Neural cell (in vitro differentiated cells): Measurements from ENCODE around the gene C2orf72. TPM values are rescaled to one million over a fixed set of nuclear protein-coding genes. Genes with fewer than 3 reads are reported as not detected.

Experiments used
- H2AFZ ChIP-seq: fragments of 200-600, 300-800 bp; sonication (generic), shearing (Covaris generic); 2 replicates; pipeline ENCODE4 v1.6.0; 2014; ENCODE audit warnings: low read depth, mild to moderate bottlenecking, antibody characterized with exemption, low read length, moderate library complexity
- H3F3A ChIP-seq: fragments of 200-600 bp; shearing (Covaris generic); 2 replicates; pipeline ENCODE4 v1.6.1; 2016; ENCODE audit warnings: mild to moderate bottlenecking, moderate library complexity, mixed read lengths, antibody characterized with exemption, low read length; ENCODE audit not compliant: insufficient read depth, poor library complexity, severe bottlenecking
- H3K27ac ChIP-seq: fragments of 200-600, 300-800 bp; sonication (generic), shearing (Covaris generic); 2 replicates; pipeline ENCODE4 v1.5.1; 2014; ENCODE audit warnings: mild to moderate bottlenecking, low read length, moderate library complexity
- H3K27me3 ChIP-seq: fragments of 300-800, 200-600 bp; sonication (generic), shearing (Covaris generic); 2 replicates; pipeline ENCODE4 v1.6.0; 2014; ENCODE audit warnings: mild to moderate bottlenecking, low read depth, low read length, moderate library complexity; ENCODE audit not compliant: insufficient read depth
- H3K36me3 ChIP-seq: fragments of 300-800, 200-600 bp; sonication (generic), shearing (Covaris generic); 2 replicates; pipeline ENCODE4 v1.5.1; 2014; ENCODE audit warnings: mild to moderate bottlenecking, antibody characterized with exemption, low read length, moderate library complexity; ENCODE audit not compliant: insufficient read depth
- H3K4me2 ChIP-seq: fragments of 300-800, 200-600 bp; sonication (generic), shearing (Covaris generic); 2 replicates; pipeline ENCODE4 v1.6.0; 2014; ENCODE audit warnings: mild to moderate bottlenecking, low read length
- H3K4me3 ChIP-seq: fragments of 300-800, 200-600 bp; sonication (generic), shearing (Covaris generic); 2 replicates; pipeline ENCODE4 v1.5.1; 2014; ENCODE audit warnings: mild to moderate bottlenecking, low read length, moderate library complexity
- H3K79me2 ChIP-seq: fragments of 200-600 bp; shearing (Covaris generic); replicated peaks from 2 replicates; pipeline ENCODE4 v1.6.0; 2014; ENCODE audit warnings: mild to moderate bottlenecking, low read length, moderate library complexity; ENCODE audit not compliant: insufficient read depth
- H3K9ac ChIP-seq: fragments of 300-800, 200-600 bp; sonication (generic), shearing (Covaris generic); 2 replicates; pipeline ENCODE4 v1.6.1; 2016; ENCODE audit warnings: mild to moderate bottlenecking, low read length, mixed read lengths
- H3K9me2 ChIP-seq: fragments of 200-600 bp; shearing (Covaris generic); 2 replicates; pipeline ENCODE4 v1.6.1; 2016; ENCODE audit warnings: mild to moderate bottlenecking, low read length, mixed read lengths; ENCODE audit not compliant: insufficient read depth
- H3K9me3 ChIP-seq: fragments of 200-600, 300-800 bp; sonication (generic), shearing (Covaris generic); 2 replicates; pipeline ENCODE4 v1.6.1; 2016; ENCODE audit warnings: mild to moderate bottlenecking, mixed run types, low read length, moderate library complexity, mixed read lengths
- H4K20me1 ChIP-seq: fragments of 200-600 bp; shearing (Covaris generic); 2 replicates; pipeline ENCODE4 v1.6.1; 2016; ENCODE audit warnings: mild to moderate bottlenecking, mixed run types; ENCODE audit not compliant: insufficient read depth
- CTCF ChIP-seq: fragments of 450-650 bp; IDR thresholded peaks from 2 replicates; pipeline ENCODE4 v1.5.1; 2014; ENCODE audit warnings: antibody characterized with exemption, mild to moderate bottlenecking, moderate library complexity; ENCODE audit not compliant: poor library complexity, severe bottlenecking
- EP300 ChIP-seq: fragments of 450-650 bp; conservative IDR thresholded peaks from 2 replicates; pipeline ENCODE4 v1.6.1; 2014; ENCODE audit warnings: antibody characterized with exemption, mild to moderate bottlenecking, moderate library complexity; ENCODE audit not compliant: poor library complexity, severe bottlenecking
- EZH2 ChIP-seq: fragments of 200-600, 300-800 bp; shearing (Covaris generic), sonication (generic); IDR thresholded peaks from 2 replicates; pipeline ENCODE4 v1.6.1; 2014; ENCODE audit warnings: antibody characterized with exemption, low read length, borderline replicate concordance, mild to moderate bottlenecking; ENCODE audit not compliant: insufficient read depth, poor library complexity, severe bottlenecking
- MXI1 ChIP-seq: fragments of 450-650 bp; conservative IDR thresholded peaks from 2 replicates; pipeline ENCODE4 v1.6.1; 2014; ENCODE audit warnings: antibody characterized with exemption, mild to moderate bottlenecking; ENCODE audit not compliant: poor library complexity, severe bottlenecking
- POLR2AphosphoS5 ChIP-seq: IDR thresholded peaks from 2 replicates; pipeline ENCODE4 v1.6.1; 2012
- RAD21 ChIP-seq: fragments of 450-650 bp; conservative IDR thresholded peaks from 2 replicates; pipeline ENCODE4 v1.6.1; 2014; ENCODE audit warnings: antibody characterized with exemption, mild to moderate bottlenecking, moderate library complexity
- SMC3 ChIP-seq: fragments of 450-650 bp; conservative IDR thresholded peaks from 2 replicates; pipeline ENCODE4 v1.6.1; 2014; ENCODE audit warnings: antibody characterized with exemption, mild to moderate bottlenecking, moderate library complexity; ENCODE audit not compliant: poor library complexity
- TAF1 ChIP-seq: IDR thresholded peaks from 2 replicates; pipeline ENCODE4 v1.6.1; 2012; ENCODE audit warnings: low read depth
- polyA plus RNA-seq: library from polyadenylated mRNA; depleted of rRNA; stranded (reverse); fragments of >200 nt; gene quantifications from 2 replicates; pipeline ENCODE4 v1.2.3, GENCODE V29; 2014
- TF ChIP-seq, protein P1 (sequence below): IDR thresholded peaks from 2 replicates; pipeline ENCODE4 v1.6.1; 2012; ENCODE audit warnings: borderline replicate concordance

Gene C2orf72
- polyA plus RNA-seq, 1 donor from 2014 or later = 37.7 TPM

DNA sequence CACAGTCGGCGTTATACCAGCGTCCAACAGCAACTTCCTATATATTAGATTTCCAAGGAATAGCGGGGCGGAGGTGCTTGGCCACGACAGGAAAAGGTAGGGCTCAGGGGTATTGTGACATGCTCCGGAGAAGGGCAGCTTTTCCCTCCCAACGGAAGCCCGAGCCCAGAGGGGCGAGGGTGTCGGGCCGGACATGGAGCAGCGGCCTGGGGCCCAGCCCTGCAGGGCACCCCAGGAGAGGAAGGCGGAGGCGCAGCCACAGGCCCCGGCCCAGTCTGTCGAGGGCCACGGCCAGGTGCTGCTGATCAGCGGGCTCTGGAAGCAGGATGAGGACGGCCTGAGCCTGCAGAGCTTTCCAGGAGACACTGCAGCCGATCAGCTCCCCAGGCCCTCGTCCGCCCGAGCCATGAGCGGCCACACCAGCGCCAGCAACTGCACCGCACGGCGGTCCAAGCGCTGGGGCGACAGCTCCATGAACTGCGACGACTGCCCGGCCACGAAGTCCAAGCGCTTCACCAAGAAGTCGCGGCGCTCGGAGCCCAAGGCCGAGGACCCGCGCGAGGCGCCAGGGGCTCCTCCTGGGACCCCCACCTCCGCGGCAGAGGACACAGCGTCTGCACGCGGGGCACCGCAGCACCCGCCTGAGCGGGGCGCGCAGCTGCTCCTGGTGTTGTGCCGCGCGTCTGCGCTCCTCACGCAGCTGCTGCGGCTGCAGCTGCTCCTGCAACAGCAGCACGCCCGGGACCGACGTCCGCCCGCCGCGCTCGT is 47.0 kb upstream of the C2orf72 start:
- Histone ChIP-seq H3K79me2 (no peaks in the 10 kb centered on the region), H3K36me3 (no peaks in the 10 kb centered on the region), H3K27me3 (no peaks in the 10 kb centered on the region), H4K20me1 (no peaks in the 10 kb centered on the region), H3K4me2 (no peak overlapping the region), H3K27ac (no peak overlapping the region), H3K4me3 (no peak overlapping the region), H2AFZ (no peak overlapping the region), H3K9ac (no peak overlapping the region), H3F3A (no peaks in the 10 kb centered on the region), H3K9me3 (no peaks in the 10 kb centered on the region), H3K9me2 (no peaks in the 10 kb centered on the region)
- TF ChIP-seq, protein P1, sequence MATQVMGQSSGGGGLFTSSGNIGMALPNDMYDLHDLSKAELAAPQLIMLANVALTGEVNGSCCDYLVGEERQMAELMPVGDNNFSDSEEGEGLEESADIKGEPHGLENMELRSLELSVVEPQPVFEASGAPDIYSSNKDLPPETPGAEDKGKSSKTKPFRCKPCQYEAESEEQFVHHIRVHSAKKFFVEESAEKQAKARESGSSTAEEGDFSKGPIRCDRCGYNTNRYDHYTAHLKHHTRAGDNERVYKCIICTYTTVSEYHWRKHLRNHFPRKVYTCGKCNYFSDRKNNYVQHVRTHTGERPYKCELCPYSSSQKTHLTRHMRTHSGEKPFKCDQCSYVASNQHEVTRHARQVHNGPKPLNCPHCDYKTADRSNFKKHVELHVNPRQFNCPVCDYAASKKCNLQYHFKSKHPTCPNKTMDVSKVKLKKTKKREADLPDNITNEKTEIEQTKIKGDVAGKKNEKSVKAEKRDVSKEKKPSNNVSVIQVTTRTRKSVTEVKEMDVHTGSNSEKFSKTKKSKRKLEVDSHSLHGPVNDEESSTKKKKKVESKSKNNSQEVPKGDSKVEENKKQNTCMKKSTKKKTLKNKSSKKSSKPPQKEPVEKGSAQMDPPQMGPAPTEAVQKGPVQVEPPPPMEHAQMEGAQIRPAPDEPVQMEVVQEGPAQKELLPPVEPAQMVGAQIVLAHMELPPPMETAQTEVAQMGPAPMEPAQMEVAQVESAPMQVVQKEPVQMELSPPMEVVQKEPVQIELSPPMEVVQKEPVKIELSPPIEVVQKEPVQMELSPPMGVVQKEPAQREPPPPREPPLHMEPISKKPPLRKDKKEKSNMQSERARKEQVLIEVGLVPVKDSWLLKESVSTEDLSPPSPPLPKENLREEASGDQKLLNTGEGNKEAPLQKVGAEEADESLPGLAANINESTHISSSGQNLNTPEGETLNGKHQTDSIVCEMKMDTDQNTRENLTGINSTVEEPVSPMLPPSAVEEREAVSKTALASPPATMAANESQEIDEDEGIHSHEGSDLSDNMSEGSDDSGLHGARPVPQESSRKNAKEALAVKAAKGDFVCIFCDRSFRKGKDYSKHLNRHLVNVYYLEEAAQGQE = no peak
- TF ChIP-seq TAF1 (no peak), POLR2AphosphoS5 (no peak), RAD21 (no peak), MXI1 (no peak), CTCF (no peak), SMC3 (no peak), EP300 (no peak), EZH2 (no peak)

GRCh38 chr2:230990899-230991150 is 46.5 kb upstream of the C2orf72 start:
- Histone ChIP-seq H3K9ac (no peak overlapping the region), H3K36me3 (no peaks in the 10 kb centered on the region), H3K27me3 (no peaks in the 10 kb centered on the region), H3K9me2 (no peaks in the 10 kb centered on the region), H3K4me2 (no peak overlapping the region), H3K79me2 (no peaks in the 10 kb centered on the region), H4K20me1 (no peaks in the 10 kb centered on the region), H3K9me3 (no peaks in the 10 kb centered on the region), H3F3A (no peaks in the 10 kb centered on the region), H2AFZ (no peak overlapping the region), H3K4me3 (no peak overlapping the region), H3K27ac (no peak overlapping the region)
- TF ChIP-seq SMC3 = no peak
- no peak for TF ChIP-seq EP300
- TF ChIP-seq TAF1 = no peak
- TF ChIP-seq, protein P1 = no peak
- no peak for TF ChIP-seq POLR2AphosphoS5
- TF ChIP-seq RAD21 = no peak
- no peak for TF ChIP-seq CTCF
- no peak for TF ChIP-seq MXI1
- TF ChIP-seq EZH2 = no peak
